Prostate gland (tissue), 2 donors: ENCODE results near the gene STARD5.

ENCODE experiments used
- CTCF ChIP-seq, 4 experiments: fragments of 200-600 bp in 2 of 4; fragments of 450-650 bp in 2 of 4; sonication (generic) in 2 of 4; IDR thresholded peaks; 1 replicate in 3 of 4; 2 replicates in 1 of 4; pipeline ENCODE4 v1.5.1; 2016 to 2019; ENCODE audit warnings: antibody characterized with exemption in 4 of 4, mild to moderate bottlenecking in 2 of 4, moderate library complexity in 2 of 4
- POLR2A ChIP-seq: fragments of 450-650 bp; IDR thresholded peaks from one replicate; pipeline ENCODE4 v1.6.1; 2016; ENCODE audit warnings: antibody characterized with exemption, mild to moderate bottlenecking
- POLR2AphosphoS5 ChIP-seq: sonication (generic); formaldehyde crosslinking; IDR thresholded peaks from one replicate; pipeline ENCODE4 v1.6.1; 2017; ENCODE audit warnings: antibody characterized with exemption

- no peak for TF ChIP-seq CTCF (IDR thresholded peaks at IDR 0.05)
- TF ChIP-seq POLR2A, result no peak
- no peak for TF ChIP-seq POLR2AphosphoS5
Observed at GRCh38 chr15:81373176-81373575, 49.2 kb upstream of the STARD5 start.
